RWPE2 (cell line): Measurements from ENCODE around the gene EVI2A.

Experiments used
- ATAC-seq: fragments of 200-7000 bp; cut with Tn5 transposase; 3 replicates; pipeline ENCODE4 v1.9.1; 2021; ENCODE audit warnings: low read depth
- DNase-seq: peaks from one replicate; pipeline ENCODE4 v3.0.0-alpha.2; 2020; ENCODE audit warnings: low spot score
- H3K27ac ChIP-seq: fragments of 450-650 bp; 2 replicates; pipeline ENCODE4 v1.5.1; 2017; ENCODE audit warnings: mild to moderate bottlenecking; ENCODE audit not compliant: poor library complexity, severe bottlenecking
- H3K27me3 ChIP-seq: fragments of 250-450 bp; sonication (Bioruptor Pico); 2 replicates; pipeline ENCODE4 v1.5.1; 2021; ENCODE audit warnings: mild to moderate bottlenecking, moderate library complexity; ENCODE audit not compliant: insufficient read depth, poor library complexity, severe bottlenecking
- H3K36me3 ChIP-seq: fragments of 250-450 bp; sonication (Bioruptor Pico); 2 replicates; pipeline ENCODE4 v1.5.1; 2020; ENCODE audit warnings: low read depth, mild to moderate bottlenecking, moderate library complexity
- H3K4me1 ChIP-seq: fragments of 250-450 bp; sonication (Bioruptor Pico); 2 replicates; pipeline ENCODE4 v1.5.1; 2021; ENCODE audit warnings: mild to moderate bottlenecking, moderate library complexity; ENCODE audit not compliant: insufficient read depth, poor library complexity, severe bottlenecking
- H3K4me3 ChIP-seq: fragments of 250-450 bp; sonication (Bioruptor Pico); 2 replicates; pipeline ENCODE4 v1.5.1; 2021; ENCODE audit warnings: mild to moderate bottlenecking, moderate library complexity; ENCODE audit not compliant: severe bottlenecking
- H3K9me3 ChIP-seq: fragments of 250-450 bp; sonication (Bioruptor Pico); 2 replicates; pipeline ENCODE4 v1.5.1; 2021; ENCODE audit warnings: mild to moderate bottlenecking, moderate library complexity; ENCODE audit not compliant: severe bottlenecking
- CTCF ChIP-seq: fragments of 450-650 bp; IDR thresholded peaks from one replicate; pipeline ENCODE4 v1.5.1; 2017; ENCODE audit warnings: mild to moderate bottlenecking, moderate library complexity; ENCODE audit not compliant: poor library complexity, severe bottlenecking

EVI2A gene

DNA sequence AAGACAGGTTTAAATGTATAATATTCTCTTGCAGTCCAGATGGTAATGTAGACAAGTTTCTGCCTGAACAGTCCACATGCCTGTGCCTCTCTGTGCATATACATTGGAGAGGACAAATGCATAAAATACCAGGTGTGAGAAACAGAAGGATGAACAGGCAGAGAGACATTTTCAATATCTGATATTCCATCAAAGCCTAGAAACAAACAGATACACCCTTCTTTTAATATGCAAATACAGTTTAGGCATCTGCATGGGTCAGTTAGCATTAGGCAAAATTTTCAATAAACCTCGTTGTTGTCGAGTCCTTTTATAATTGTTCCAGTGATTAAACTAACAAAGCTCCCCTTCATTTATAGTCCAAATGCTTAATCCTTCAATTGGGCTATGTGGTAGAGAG is 25.3 kb downstream of the EVI2A start:
- no peak for DNase-seq
- Histone ChIP-seq H3K36me3 (peaks cover 15% of the 10 kb centered on the region; the same call in 1 of the 2 replicates), H3K4me3 (no peak overlapping the region)

GRCh38 chr17:31295489-31295871 is 25.9 kb downstream of the EVI2A start:
- TF ChIP-seq CTCF = no peak
- H3K27ac ChIP-seq = no peak overlapping the region
- DNase-seq = no peak
- H3K4me1 ChIP-seq = no peaks in the 10 kb centered on the region
- H3K4me3 ChIP-seq = no peak overlapping the region
- no peaks in the 10 kb centered on the region for H3K27me3 ChIP-seq
- peaks cover 21% of the 10 kb centered on the region; the same call in 1 of the 2 replicates for H3K36me3 ChIP-seq
- H3K9me3 ChIP-seq = no peaks in the 10 kb centered on the region
- no peak for ATAC-seq

More for the DNA sequence above, 25.3 kb downstream of the EVI2A start:
- no peak for TF ChIP-seq CTCF
- Histone ChIP-seq H3K9me3 (no peaks in the 10 kb centered on the region), H3K27ac (no peak overlapping the region), H3K4me1 (no peaks in the 10 kb centered on the region), H3K27me3 (no peaks in the 10 kb centered on the region)
- no peak for ATAC-seq

GRCh38 chr17:31294820-31295488 is 26.5 kb downstream of the EVI2A start:
- H3K4me3 ChIP-seq = no peak overlapping the region
- H3K27me3 ChIP-seq = no peaks in the 10 kb centered on the region
- peaks cover 26% of the 10 kb centered on the region; the same call in 1 of the 2 replicates for H3K36me3 ChIP-seq
- ATAC-seq (no peak), DNase-seq (no peak)
- no peak for TF ChIP-seq CTCF
- no peak overlapping the region for H3K27ac ChIP-seq
- no peaks in the 10 kb centered on the region for H3K9me3 ChIP-seq
- H3K4me1 ChIP-seq = peaks cover under 1% of the 10 kb centered on the region

DNA sequence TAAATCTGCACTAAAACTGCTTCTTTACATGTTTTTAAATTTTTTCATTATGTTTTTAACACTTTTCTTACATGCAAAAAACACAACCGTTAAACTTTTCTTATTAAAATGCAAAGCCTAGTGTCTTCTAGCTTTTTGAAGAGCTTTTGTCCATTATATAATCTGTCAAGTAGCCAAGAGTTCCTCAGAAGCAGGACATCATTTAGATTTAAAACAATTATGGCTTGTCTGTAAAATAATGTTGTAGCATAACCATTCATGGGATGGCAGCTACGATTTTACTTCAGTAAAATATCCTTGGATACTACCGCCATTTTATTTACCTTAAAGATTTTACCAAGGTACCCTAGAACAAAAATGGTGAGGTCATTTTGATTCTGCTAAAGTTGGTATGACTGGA is 27.2 kb downstream of the EVI2A start:
- no peak for TF ChIP-seq CTCF
- Histone ChIP-seq H3K4me3 (no peak overlapping the region), H3K4me1 (peaks cover 8% of the 10 kb centered on the region), H3K27ac (no peak overlapping the region), H3K36me3 (peaks cover 24% of the 10 kb centered on the region; the same call in 1 of the 2 replicates), H3K27me3 (no peaks in the 10 kb centered on the region), H3K9me3 (no peaks in the 10 kb centered on the region)
- ATAC-seq (no peak), DNase-seq (no peak)

GRCh38 chr17:31293581-31293980 is 27.8 kb downstream of the EVI2A start:
- H3K36me3 ChIP-seq = peaks cover 26% of the 10 kb centered on the region; the same call in 1 of the 2 replicates
- no peak overlapping the region for H3K27ac ChIP-seq
- peaks cover 10% of the 10 kb centered on the region for H3K4me1 ChIP-seq
- ATAC-seq (no peak), DNase-seq (no peak)
- no peaks in the 10 kb centered on the region for H3K9me3 ChIP-seq
- H3K27me3 ChIP-seq = no peaks in the 10 kb centered on the region
- H3K4me3 ChIP-seq = no peak overlapping the region
- TF ChIP-seq CTCF = no peak
